ENCODE data around the gene ART3.
"Not testable (repeated sequence)": the region's sequence is repeated elsewhere in the genome, so short reads cannot be mapped to it uniquely, and the experiment has no call there.

ART3 gene, protein sequence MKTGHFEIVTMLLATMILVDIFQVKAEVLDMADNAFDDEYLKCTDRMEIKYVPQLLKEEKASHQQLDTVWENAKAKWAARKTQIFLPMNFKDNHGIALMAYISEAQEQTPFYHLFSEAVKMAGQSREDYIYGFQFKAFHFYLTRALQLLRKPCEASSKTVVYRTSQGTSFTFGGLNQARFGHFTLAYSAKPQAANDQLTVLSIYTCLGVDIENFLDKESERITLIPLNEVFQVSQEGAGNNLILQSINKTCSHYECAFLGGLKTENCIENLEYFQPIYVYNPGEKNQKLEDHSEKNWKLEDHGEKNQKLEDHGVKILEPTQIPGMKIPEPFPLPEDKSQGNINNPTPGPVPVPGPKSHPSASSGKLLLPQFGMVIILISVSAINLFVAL

DNA sequence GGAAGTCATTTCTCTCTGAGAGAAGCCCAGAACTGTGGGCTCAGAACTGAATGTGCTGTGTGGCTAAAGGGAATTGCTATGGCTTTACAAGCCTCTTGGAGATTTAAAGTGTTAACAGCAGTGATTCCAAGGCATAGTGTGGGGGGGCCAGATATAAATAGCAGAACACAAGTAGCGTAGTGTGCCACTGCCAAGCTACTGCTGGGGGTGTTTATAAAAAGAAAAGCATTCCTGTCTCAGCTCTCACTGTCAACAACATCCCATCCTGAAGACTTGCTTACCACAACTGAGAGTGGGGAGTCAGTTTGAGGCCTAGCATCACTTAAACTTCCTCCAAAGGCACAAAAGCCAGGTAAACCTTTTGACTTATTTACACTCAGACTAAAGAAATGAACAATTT lies at the start of gene ART3:
ART3 (plus strand) TSS at position 242 of the 400 bp plus-strand sequence. CDS start 1,181 bp downstream, outside the sequence.
- FAIRE-seq: no peak

DNA sequence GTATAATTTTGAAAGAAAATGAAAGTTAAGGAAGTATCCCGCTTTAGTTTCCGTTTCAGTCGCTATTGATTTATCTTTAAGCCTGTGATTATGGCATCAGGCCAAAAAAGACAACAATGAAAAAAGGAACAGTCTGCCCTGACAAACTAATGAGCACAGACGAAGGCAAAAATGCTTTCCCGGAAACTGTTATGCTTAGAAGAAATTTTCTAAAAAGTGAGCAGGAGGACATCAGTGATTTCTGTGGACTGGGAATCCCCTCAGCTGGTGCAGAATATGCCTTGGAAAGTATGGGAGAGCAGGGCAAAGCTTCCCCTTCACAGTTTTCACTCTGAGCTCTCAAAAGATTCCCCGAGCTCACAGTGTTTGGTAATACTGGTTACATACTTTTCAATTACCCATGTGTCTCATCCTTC lies 46.2 kb upstream of the ART3 start:
- peak; percentile 71 for FAIRE-seq

DNA sequence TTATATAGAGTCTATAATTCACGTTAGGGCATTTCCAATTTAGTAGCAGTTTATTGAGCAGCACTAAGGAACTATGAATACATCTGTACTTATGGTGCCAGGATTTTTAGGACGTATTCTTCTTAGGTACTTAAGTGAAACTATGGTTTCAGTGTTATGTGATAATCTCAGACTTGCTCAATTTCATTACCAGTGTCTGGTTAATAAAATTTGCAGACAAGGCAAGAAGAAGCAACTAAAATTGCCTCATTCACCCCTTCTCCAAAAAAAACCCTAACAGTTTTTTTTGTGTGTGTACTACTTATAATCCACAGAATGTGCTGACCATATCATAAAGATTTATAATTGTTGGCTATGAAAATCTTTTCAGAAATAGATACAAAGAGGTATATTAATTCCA lies 45.2 kb upstream of the ART3 start:
- no peak for FAIRE-seq

DNA sequence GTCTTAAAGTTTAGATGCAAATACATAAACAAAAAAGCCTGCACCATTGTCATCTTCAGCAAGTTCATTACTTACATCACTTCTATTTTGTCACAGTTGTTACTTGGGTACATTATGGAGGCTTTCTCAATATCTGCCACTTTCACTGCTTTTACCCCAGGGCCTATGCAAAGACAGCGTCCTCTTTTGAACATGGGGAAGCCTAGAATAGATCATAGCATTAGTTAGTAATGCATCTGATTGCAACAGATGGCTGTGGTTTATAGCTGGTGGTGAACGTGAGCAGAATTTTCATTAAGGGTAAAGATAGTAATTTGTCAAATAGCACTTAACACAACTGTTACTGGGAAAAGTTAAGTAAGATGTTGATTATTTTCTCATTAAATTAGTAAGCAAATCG lies 39.4 kb upstream of the ART3 start:
- no peak for FAIRE-seq

DNA sequence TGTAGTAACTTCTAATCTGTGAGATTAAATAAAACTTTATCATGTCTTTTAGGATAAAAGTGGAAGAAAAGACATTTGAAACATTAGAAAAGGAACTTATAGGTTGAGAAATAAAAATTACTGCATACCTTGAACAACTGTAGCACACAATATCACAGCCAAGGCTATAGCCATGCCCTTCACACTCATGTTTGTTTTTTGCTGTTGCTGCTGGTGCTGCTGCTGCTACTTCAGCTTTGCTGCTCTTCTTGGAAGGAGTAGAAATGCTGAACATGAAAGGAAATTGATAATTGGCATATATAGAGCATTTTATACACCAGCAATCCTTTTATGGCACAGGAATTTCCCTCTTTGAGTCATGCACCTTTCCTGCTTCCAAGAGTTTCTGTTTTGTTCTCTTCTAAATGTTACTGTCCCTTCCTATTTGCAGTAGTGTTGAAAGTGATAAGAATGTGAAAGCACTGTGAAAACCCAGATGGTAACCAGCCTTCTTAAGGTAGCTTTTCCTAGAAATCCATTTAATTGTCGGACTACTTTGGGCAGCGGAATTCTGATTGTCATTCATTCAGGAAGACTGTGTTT lies 38.6 kb upstream of the ART3 start, which contains the start of gene CXCL11:
CXCL11 (minus strand) TSS at position 272 of the 582 bp plus-strand sequence; CDS start at position 189, 83 bp downstream.
- FAIRE-seq: no peak

DNA sequence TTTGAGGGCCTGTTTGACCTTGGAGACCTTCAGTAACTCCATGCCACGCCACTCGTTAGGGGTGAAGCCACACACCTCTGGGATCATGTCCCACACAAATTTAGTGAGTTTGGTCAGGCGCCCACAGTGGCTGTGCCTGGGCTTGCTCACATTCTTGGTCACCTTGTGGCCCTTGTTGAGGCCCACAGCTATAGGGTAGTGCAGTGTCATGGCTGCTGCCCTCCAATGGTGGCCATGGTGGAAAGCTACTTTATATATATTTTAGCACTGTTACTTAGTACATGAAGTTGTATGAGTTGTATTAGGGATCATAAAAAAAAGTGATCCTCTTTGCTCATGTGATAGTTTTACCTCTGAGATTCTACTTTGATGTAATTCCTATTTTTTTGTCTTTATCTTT lies 37.7 kb upstream of the ART3 start:
- no peak for FAIRE-seq

- not testable (repeated sequence) for FAIRE-seq
Observed at GRCh38 chr4:76042241-76042998, 32.1 kb upstream of the ART3 start.

- FAIRE-seq: not testable (repeated sequence)
Observed at GRCh38 chr4:76043306-76043705, 31.2 kb upstream of the ART3 start.

GRCh38 chr4:76044686-76045085 lies 29.8 kb upstream of the ART3 start:
- FAIRE-seq: not testable (repeated sequence)

- not testable (repeated sequence) for FAIRE-seq
Observed at GRCh38 chr4:76049860-76050416, 24.6 kb upstream of the ART3 start.

DNA sequence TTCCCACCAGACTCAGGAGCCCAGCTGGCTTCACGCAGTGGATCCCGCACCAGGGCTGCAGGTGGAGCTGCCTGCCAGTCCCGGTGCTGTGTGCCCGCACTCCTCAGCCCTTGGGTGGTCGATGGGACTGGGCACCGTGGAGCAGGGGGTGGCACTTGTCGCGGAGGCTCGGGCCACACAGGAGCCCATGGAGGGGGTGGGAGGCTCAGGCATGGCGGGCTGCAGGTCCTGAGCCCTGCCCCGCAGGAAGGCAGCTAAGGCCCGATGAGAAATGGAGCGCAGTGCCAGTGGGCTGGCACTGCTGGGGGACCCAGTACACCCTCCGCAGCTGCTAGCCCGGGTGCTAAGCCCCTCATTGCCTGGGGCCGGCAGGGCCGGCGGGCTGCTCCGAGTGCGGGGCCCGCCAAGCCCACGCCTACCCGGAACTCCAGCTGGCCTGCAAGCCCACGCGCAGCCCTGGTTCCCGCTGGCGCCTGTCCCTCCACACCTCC lies 23.9 kb upstream of the ART3 start:
- FAIRE-seq: not testable (repeated sequence)

GRCh38 chr4:76053730-76054129 lies 20.8 kb upstream of the ART3 start:
- no peak for FAIRE-seq

GRCh38 chr4:76055016-76055415 lies 19.5 kb upstream of the ART3 start:
- FAIRE-seq: no peak

GRCh38 chr4:76055421-76055820 lies 19.1 kb upstream of the ART3 start:
- FAIRE-seq: no peak

DNA sequence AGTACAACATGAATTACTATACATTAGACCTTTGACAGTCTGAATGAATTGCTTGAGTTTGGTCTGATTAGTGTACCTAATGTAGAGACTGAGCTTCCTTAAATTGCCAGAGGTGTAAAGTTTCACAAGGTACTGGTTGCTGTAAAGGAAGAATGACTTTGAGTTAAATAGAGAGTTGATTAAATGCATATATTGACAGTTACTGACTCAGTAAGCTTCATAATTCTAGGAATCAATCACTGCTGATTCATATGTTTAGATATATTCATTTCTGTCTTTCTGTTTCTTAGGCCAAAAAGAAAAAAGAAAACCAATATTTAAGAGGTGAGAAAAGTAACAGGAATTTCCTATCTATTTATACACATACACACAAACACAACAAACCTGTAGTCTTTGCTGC lies 16.2 kb upstream of the ART3 start:
- FAIRE-seq: no peak

DNA sequence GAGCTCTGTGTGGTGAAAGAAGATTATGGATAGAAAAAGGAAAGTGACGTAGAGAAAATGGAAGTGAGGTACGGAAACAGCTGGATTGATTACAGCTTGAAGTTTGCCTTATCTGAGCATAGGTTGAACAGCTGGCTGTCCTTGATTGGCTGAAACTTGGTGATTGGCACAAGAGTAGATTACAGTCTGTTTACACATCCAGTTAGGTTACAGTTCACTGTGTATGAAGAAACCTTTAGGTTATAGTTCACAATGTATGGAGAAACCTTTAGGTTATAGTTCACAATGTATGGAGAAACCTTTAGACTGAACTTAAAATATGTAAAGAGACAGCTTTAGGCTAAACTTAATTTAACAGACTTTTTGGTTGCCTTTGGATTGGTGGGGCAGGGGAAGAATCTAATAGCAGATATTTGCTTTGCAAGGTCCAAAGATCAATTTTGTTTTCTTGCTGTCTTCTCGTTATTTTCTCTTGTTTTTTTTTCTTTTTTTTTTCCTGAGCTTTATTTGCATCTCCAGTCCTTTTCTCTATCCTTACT lies 15.6 kb upstream of the ART3 start:
- FAIRE-seq: no peak

DNA sequence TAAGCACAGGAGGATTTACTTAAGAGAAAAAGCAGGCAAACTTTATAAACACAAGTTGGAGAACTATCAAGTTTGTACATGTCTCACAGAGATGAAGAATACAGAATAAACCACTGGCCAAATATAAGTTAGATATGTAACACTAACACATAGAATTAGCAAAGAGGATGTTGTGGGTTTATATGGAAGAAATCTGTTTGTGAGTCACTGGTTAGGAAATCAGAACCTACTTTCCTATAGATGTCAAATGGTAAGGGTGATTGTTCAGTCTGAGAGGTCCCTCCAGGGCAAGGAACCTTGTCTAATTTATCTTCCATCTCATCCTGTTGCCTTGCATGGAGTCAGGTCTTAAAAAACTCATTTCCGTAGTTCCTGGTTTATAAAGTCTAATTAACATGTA lies 14.8 kb upstream of the ART3 start:
- FAIRE-seq: no peak

- no peak for FAIRE-seq
Observed at GRCh38 chr4:76060506-76060905, 14.0 kb upstream of the ART3 start.

GRCh38 chr4:76061421-76061820 lies 13.1 kb upstream of the ART3 start:
- no peak for FAIRE-seq

GRCh38 chr4:76061982-76062381 lies 12.5 kb upstream of the ART3 start:
- no peak for FAIRE-seq

DNA sequence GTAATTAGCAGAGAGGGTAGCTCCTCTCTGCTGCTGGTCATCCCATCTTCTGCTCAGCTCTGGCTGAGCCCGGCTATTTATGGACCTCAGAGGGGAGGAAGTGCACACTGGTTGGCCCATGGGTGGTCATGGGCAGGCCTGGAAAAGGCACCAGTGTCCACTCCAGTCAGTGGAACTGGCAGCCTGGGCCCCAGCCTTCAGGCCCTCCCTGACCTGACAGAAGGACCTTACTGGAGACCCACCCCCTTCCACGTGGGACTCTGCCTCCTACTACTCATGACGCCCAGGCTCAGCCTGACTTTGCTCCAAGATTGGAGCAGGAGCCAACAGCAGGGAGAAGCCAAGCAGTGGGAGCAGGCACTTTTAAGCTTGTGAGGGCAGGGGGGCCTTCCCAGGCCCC lies 8.0 kb upstream of the ART3 start:
- no peak for FAIRE-seq

GRCh38 chr4:76067652-76068286 lies 6.7 kb upstream of the ART3 start:
- peak; percentile 96 for FAIRE-seq
